KMS-11 (cell line): ENCODE data around the gene LRRC59.
A peak's percentile ranks its signal among the peaks of the same experiment; 100 is the strongest.

ENCODE experiments used
- H2AFZ ChIP-seq: fragments of 200-600 bp; sonication (generic); 2 replicates; pipeline ENCODE4 v1.6.1; 2016; ENCODE audit warnings: antibody characterized with exemption, mixed run types, low read depth
- H3K27ac ChIP-seq: fragments of 200-600 bp; sonication (generic); 2 replicates; pipeline ENCODE4 v1.6.1; 2016; ENCODE audit warnings: mild to moderate bottlenecking, mixed run types
- H3K27me3 ChIP-seq: fragments of 200-600 bp; sonication (generic); 2 replicates; pipeline ENCODE4 v1.6.1; 2017; ENCODE audit warnings: mild to moderate bottlenecking, low read depth, mixed run types, moderate library complexity; ENCODE audit not compliant: insufficient read depth
- H3K36me3 ChIP-seq: fragments of 200-600 bp; sonication (generic); 2 replicates; pipeline ENCODE4 v1.6.1; 2017; ENCODE audit warnings: mild to moderate bottlenecking, mixed run types; ENCODE audit not compliant: insufficient read depth
- H3K4me1 ChIP-seq: fragments of 200-600 bp; sonication (generic); 2 replicates; pipeline ENCODE4 v1.6.1; 2016; ENCODE audit warnings: mild to moderate bottlenecking, low read depth, mixed run types; ENCODE audit not compliant: poor library complexity, severe bottlenecking
- H3K4me2 ChIP-seq: fragments of 200-600 bp; sonication (generic); 2 replicates; pipeline ENCODE4 v1.7.0; 2016; ENCODE audit warnings: mild to moderate bottlenecking, mixed run types
- H3K4me3 ChIP-seq: fragments of 200-600 bp; sonication (generic); IDR thresholded peaks from 2 replicates; pipeline ENCODE4 v1.6.1; 2017; ENCODE audit warnings: low read depth, low read length, mixed read lengths; ENCODE audit not compliant: insufficient read depth
- H3K79me2 ChIP-seq: fragments of 200-600 bp; sonication (generic); 2 replicates; pipeline ENCODE4 v1.6.1; 2016; ENCODE audit warnings: low read depth, mixed run types; ENCODE audit not compliant: insufficient read depth
- H3K9ac ChIP-seq: fragments of 200-600 bp; sonication (generic); 2 replicates; pipeline ENCODE4 v1.6.1; 2016; ENCODE audit warnings: mild to moderate bottlenecking, mixed run types
- H4K20me1 ChIP-seq: fragments of 200-600 bp; sonication (generic); 2 replicates; pipeline ENCODE4 v1.6.1; 2016; ENCODE audit warnings: mild to moderate bottlenecking, mixed run types; ENCODE audit not compliant: insufficient read depth
- TF ChIP-seq, protein P1 (sequence below): fragments of 200-600 bp; sonication (generic); conservative IDR thresholded peaks from 2 replicates; pipeline ENCODE4 v1.6.1; 2017; ENCODE audit warnings: low read depth, mild to moderate bottlenecking, antibody characterized with exemption, low read length, moderate library complexity, mixed read lengths

Gene LRRC59

GRCh38 chr17:50426814-50427787 is 29.8 kb upstream of the LRRC59 start:
- Histone ChIP-seq H4K20me1 (no peaks in the 10 kb centered on the region), H3K4me2 (peak overlapping the region; percentile 53), H3K36me3 (no peaks in the 10 kb centered on the region), H3K27me3 (no peaks in the 10 kb centered on the region), H3K79me2 (peaks cover 6% of the 10 kb centered on the region; the same call in 1 of the 2 replicates), H3K9ac (peak overlapping the region; percentile 65; the same call in 1 of the 2 replicates), H3K4me3 (no peak overlapping the region), H3K27ac (peak overlapping the region; percentile 41), H2AFZ (peak overlapping the region; percentile 100), H3K4me1 (peaks cover 21% of the 10 kb centered on the region)
- TF ChIP-seq, protein P1, sequence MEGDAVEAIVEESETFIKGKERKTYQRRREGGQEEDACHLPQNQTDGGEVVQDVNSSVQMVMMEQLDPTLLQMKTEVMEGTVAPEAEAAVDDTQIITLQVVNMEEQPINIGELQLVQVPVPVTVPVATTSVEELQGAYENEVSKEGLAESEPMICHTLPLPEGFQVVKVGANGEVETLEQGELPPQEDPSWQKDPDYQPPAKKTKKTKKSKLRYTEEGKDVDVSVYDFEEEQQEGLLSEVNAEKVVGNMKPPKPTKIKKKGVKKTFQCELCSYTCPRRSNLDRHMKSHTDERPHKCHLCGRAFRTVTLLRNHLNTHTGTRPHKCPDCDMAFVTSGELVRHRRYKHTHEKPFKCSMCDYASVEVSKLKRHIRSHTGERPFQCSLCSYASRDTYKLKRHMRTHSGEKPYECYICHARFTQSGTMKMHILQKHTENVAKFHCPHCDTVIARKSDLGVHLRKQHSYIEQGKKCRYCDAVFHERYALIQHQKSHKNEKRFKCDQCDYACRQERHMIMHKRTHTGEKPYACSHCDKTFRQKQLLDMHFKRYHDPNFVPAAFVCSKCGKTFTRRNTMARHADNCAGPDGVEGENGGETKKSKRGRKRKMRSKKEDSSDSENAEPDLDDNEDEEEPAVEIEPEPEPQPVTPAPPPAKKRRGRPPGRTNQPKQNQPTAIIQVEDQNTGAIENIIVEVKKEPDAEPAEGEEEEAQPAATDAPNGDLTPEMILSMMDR = peak; percentile 65; the same call in 1 of the 2 replicates

- Histone ChIP-seq H3K4me1 (peaks cover 26% of the 10 kb centered on the region), H3K4me3 (no peak overlapping the region), H3K4me2 (peak overlapping the region; percentile 53), H3K27me3 (no peaks in the 10 kb centered on the region), H2AFZ (peak overlapping the region; percentile 100; the same call in 1 of the 2 replicates), H3K9ac (peak overlapping the region; percentile 65; the same call in 1 of the 2 replicates), H4K20me1 (no peaks in the 10 kb centered on the region), H3K36me3 (no peaks in the 10 kb centered on the region), H3K27ac (peak overlapping the region; percentile 41), H3K79me2 (peaks cover 6% of the 10 kb centered on the region; the same call in 1 of the 2 replicates)
- TF ChIP-seq, protein P1 = no peak
Measured at GRCh38 chr17:50426472-50426782, 29.1 kb upstream of the LRRC59 start.

- Histone ChIP-seq H3K27me3 (no peaks in the 10 kb centered on the region), H3K4me3 (no peak within 1 kb of the TSS), H3K4me2 (peak within 1 kb of the TSS; percentile 53), H3K27ac (peak within 1 kb of the TSS; percentile 41), H3K9ac (peak within 1 kb of the TSS; percentile 65), H2AFZ (peak within 1 kb of the TSS; percentile 100), H3K79me2 (peaks cover 6% of the 10 kb centered on the region; the same call in 1 of the 2 replicates), H4K20me1 (no peaks in the 10 kb centered on the region), H3K4me1 (peaks cover 30% of the 10 kb centered on the region), H3K36me3 (no peaks in the 10 kb centered on the region)
- TF ChIP-seq, protein P1 = no peak
Measured at GRCh38 chr17:50425682-50426471, 28.6 kb upstream of the LRRC59 start, which contains the start of gene ACSF2. ACSF2 (plus strand) TSS chr17:50426218; CDS start chr17:50426262, 44 bp downstream.

DNA sequence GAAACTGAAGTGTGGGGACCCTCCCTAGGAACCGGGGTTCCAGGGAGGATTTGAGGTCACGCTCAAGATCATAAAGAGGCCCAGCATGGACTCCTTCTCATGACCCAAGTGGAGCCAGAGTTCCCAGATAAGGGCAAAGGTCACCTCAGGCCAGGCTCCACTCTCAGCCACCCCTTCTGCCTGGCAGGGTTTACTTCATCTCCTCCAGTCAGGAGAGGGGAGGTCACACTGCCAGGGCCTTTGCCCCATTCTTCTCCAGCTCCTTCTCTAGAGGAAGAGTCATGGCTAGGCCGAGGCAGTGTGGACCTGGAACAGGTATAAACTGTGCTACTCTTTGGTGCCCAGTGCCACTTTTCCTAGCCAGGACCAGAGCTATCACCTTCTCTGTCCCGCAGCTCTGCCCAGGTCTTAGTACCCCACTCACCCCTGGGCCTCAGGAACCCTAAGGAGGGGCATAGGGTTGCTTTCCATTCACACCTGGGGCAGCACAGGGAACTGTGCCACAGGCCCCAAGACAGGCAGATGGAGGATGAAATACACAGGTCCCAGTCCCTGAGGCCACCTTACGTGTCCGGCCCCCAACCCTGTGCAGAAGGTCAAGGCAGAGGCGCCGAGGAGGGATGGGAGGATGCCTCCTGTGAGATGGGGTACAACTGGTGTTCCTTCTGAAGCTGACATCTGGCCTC is 27.8 kb upstream of the LRRC59 start:
- H3K9ac ChIP-seq = peak overlapping the region; percentile 65; the same call in 1 of the 2 replicates
- H4K20me1 ChIP-seq = no peaks in the 10 kb centered on the region
- H2AFZ ChIP-seq = peak overlapping the region; percentile 100
- H3K4me1 ChIP-seq = peaks cover 30% of the 10 kb centered on the region
- TF ChIP-seq, protein P1 = no peak
- H3K36me3 ChIP-seq = no peaks in the 10 kb centered on the region
- peak overlapping the region; percentile 53 for H3K4me2 ChIP-seq
- H3K79me2 ChIP-seq = peaks cover 6% of the 10 kb centered on the region; the same call in 1 of the 2 replicates
- no peak overlapping the region for H3K4me3 ChIP-seq
- H3K27ac ChIP-seq = no peak overlapping the region
- H3K27me3 ChIP-seq = no peaks in the 10 kb centered on the region
